Neural cell (in vitro differentiated cells): ENCODE data around the gene PKIB. TPM values are rescaled to one million over a fixed set of nuclear protein-coding genes. Genes with fewer than 3 reads are reported as not detected.
A peak's percentile ranks its signal among the peaks of the same experiment; 100 is the strongest.

Experiments used
- H2AFZ ChIP-seq: fragments of 200-600, 300-800 bp; sonication (generic), shearing (Covaris generic); 2 replicates; pipeline ENCODE4 v1.6.0; 2014; ENCODE audit warnings: low read depth, mild to moderate bottlenecking, antibody characterized with exemption, low read length, moderate library complexity
- H3F3A ChIP-seq: fragments of 200-600 bp; shearing (Covaris generic); 2 replicates; pipeline ENCODE4 v1.6.1; 2016; ENCODE audit warnings: mild to moderate bottlenecking, moderate library complexity, mixed read lengths, antibody characterized with exemption, low read length; ENCODE audit not compliant: insufficient read depth, poor library complexity, severe bottlenecking
- H3K27ac ChIP-seq: fragments of 200-600, 300-800 bp; sonication (generic), shearing (Covaris generic); 2 replicates; pipeline ENCODE4 v1.5.1; 2014; ENCODE audit warnings: mild to moderate bottlenecking, low read length, moderate library complexity
- H3K27me3 ChIP-seq: fragments of 300-800, 200-600 bp; sonication (generic), shearing (Covaris generic); 2 replicates; pipeline ENCODE4 v1.6.0; 2014; ENCODE audit warnings: mild to moderate bottlenecking, low read depth, low read length, moderate library complexity; ENCODE audit not compliant: insufficient read depth
- H3K36me3 ChIP-seq: fragments of 300-800, 200-600 bp; sonication (generic), shearing (Covaris generic); 2 replicates; pipeline ENCODE4 v1.5.1; 2014; ENCODE audit warnings: mild to moderate bottlenecking, antibody characterized with exemption, low read length, moderate library complexity; ENCODE audit not compliant: insufficient read depth
- H3K4me2 ChIP-seq: fragments of 300-800, 200-600 bp; sonication (generic), shearing (Covaris generic); 2 replicates; pipeline ENCODE4 v1.6.0; 2014; ENCODE audit warnings: mild to moderate bottlenecking, low read length
- H3K4me3 ChIP-seq: fragments of 300-800, 200-600 bp; sonication (generic), shearing (Covaris generic); 2 replicates; pipeline ENCODE4 v1.5.1; 2014; ENCODE audit warnings: mild to moderate bottlenecking, low read length, moderate library complexity
- H3K79me2 ChIP-seq: fragments of 200-600 bp; shearing (Covaris generic); replicated peaks from 2 replicates; pipeline ENCODE4 v1.6.0; 2014; ENCODE audit warnings: mild to moderate bottlenecking, low read length, moderate library complexity; ENCODE audit not compliant: insufficient read depth
- H3K9ac ChIP-seq: fragments of 300-800, 200-600 bp; sonication (generic), shearing (Covaris generic); 2 replicates; pipeline ENCODE4 v1.6.1; 2016; ENCODE audit warnings: mild to moderate bottlenecking, low read length, mixed read lengths
- H3K9me2 ChIP-seq: fragments of 200-600 bp; shearing (Covaris generic); 2 replicates; pipeline ENCODE4 v1.6.1; 2016; ENCODE audit warnings: mild to moderate bottlenecking, low read length, mixed read lengths; ENCODE audit not compliant: insufficient read depth
- H3K9me3 ChIP-seq: fragments of 200-600, 300-800 bp; sonication (generic), shearing (Covaris generic); 2 replicates; pipeline ENCODE4 v1.6.1; 2016; ENCODE audit warnings: mild to moderate bottlenecking, mixed run types, low read length, moderate library complexity, mixed read lengths
- H4K20me1 ChIP-seq: fragments of 200-600 bp; shearing (Covaris generic); 2 replicates; pipeline ENCODE4 v1.6.1; 2016; ENCODE audit warnings: mild to moderate bottlenecking, mixed run types; ENCODE audit not compliant: insufficient read depth
- EP300 ChIP-seq: fragments of 450-650 bp; conservative IDR thresholded peaks from 2 replicates; pipeline ENCODE4 v1.6.1; 2014; ENCODE audit warnings: antibody characterized with exemption, mild to moderate bottlenecking, moderate library complexity; ENCODE audit not compliant: poor library complexity, severe bottlenecking
- EZH2 ChIP-seq: fragments of 200-600, 300-800 bp; shearing (Covaris generic), sonication (generic); IDR thresholded peaks from 2 replicates; pipeline ENCODE4 v1.6.1; 2014; ENCODE audit warnings: antibody characterized with exemption, low read length, borderline replicate concordance, mild to moderate bottlenecking; ENCODE audit not compliant: insufficient read depth, poor library complexity, severe bottlenecking
- MXI1 ChIP-seq: fragments of 450-650 bp; conservative IDR thresholded peaks from 2 replicates; pipeline ENCODE4 v1.6.1; 2014; ENCODE audit warnings: antibody characterized with exemption, mild to moderate bottlenecking; ENCODE audit not compliant: poor library complexity, severe bottlenecking
- POLR2AphosphoS5 ChIP-seq: IDR thresholded peaks from 2 replicates; pipeline ENCODE4 v1.6.1; 2012
- RAD21 ChIP-seq: fragments of 450-650 bp; conservative IDR thresholded peaks from 2 replicates; pipeline ENCODE4 v1.6.1; 2014; ENCODE audit warnings: antibody characterized with exemption, mild to moderate bottlenecking, moderate library complexity
- SMC3 ChIP-seq: fragments of 450-650 bp; conservative IDR thresholded peaks from 2 replicates; pipeline ENCODE4 v1.6.1; 2014; ENCODE audit warnings: antibody characterized with exemption, mild to moderate bottlenecking, moderate library complexity; ENCODE audit not compliant: poor library complexity
- TAF1 ChIP-seq: IDR thresholded peaks from 2 replicates; pipeline ENCODE4 v1.6.1; 2012; ENCODE audit warnings: low read depth
- polyA plus RNA-seq: library from polyadenylated mRNA; depleted of rRNA; stranded (reverse); fragments of >200 nt; gene quantifications from 2 replicates; pipeline ENCODE4 v1.2.3, GENCODE V29; 2014
- TF ChIP-seq, protein P1 (sequence below): fragments of 450-650 bp; IDR thresholded peaks from 2 replicates; pipeline ENCODE4 v1.5.1; 2014; ENCODE audit warnings: antibody characterized with exemption, mild to moderate bottlenecking, moderate library complexity; ENCODE audit not compliant: poor library complexity, severe bottlenecking
- TF ChIP-seq, protein P2 (sequence below): IDR thresholded peaks from 2 replicates; pipeline ENCODE4 v1.6.1; 2012; ENCODE audit warnings: borderline replicate concordance

PKIB gene
- polyA plus RNA-seq, 1 donor from 2014 or later, result 22.8 TPM

- no peak overlapping the region for H3K4me2 ChIP-seq
- no peak overlapping the region for H3K9ac ChIP-seq
- H4K20me1 ChIP-seq, result no peaks in the 10 kb centered on the region
- H3K79me2 ChIP-seq, result no peaks in the 10 kb centered on the region
- H3K27me3 ChIP-seq, result no peaks in the 10 kb centered on the region
- no peak for TF ChIP-seq POLR2AphosphoS5
- peak; percentile 90 for TF ChIP-seq RAD21
- TF ChIP-seq, protein P1, sequence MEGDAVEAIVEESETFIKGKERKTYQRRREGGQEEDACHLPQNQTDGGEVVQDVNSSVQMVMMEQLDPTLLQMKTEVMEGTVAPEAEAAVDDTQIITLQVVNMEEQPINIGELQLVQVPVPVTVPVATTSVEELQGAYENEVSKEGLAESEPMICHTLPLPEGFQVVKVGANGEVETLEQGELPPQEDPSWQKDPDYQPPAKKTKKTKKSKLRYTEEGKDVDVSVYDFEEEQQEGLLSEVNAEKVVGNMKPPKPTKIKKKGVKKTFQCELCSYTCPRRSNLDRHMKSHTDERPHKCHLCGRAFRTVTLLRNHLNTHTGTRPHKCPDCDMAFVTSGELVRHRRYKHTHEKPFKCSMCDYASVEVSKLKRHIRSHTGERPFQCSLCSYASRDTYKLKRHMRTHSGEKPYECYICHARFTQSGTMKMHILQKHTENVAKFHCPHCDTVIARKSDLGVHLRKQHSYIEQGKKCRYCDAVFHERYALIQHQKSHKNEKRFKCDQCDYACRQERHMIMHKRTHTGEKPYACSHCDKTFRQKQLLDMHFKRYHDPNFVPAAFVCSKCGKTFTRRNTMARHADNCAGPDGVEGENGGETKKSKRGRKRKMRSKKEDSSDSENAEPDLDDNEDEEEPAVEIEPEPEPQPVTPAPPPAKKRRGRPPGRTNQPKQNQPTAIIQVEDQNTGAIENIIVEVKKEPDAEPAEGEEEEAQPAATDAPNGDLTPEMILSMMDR, result peak; percentile 88
- peak; percentile 84 for TF ChIP-seq SMC3
- no peak overlapping the region for H3K27ac ChIP-seq
- no peaks in the 10 kb centered on the region for H3K9me2 ChIP-seq
- no peaks in the 10 kb centered on the region for H3K9me3 ChIP-seq
- no peaks in the 10 kb centered on the region for H3K36me3 ChIP-seq
- no peak overlapping the region for H3K4me3 ChIP-seq
- H2AFZ ChIP-seq, result no peak overlapping the region
- no peaks in the 10 kb centered on the region for H3F3A ChIP-seq
These were observed 120.7 kb downstream of the PKIB start for GRCh38 chr6:122730775-122731386.

- Histone ChIP-seq H3K27me3 (no peaks in the 10 kb centered on the region), H3K4me3 (no peak overlapping the region), H3K9me3 (no peaks in the 10 kb centered on the region), H3K9ac (no peak overlapping the region), H3K79me2 (no peaks in the 10 kb centered on the region), H3K27ac (no peak overlapping the region), H4K20me1 (no peaks in the 10 kb centered on the region), H3K36me3 (no peaks in the 10 kb centered on the region), H2AFZ (no peak overlapping the region), H3K9me2 (no peaks in the 10 kb centered on the region), H3F3A (no peaks in the 10 kb centered on the region), H3K4me2 (no peak overlapping the region)
- TF ChIP-seq RAD21 (no peak), EP300 (no peak), POLR2AphosphoS5 (no peak), EZH2 (no peak), SMC3 (no peak), MXI1 (no peak), TAF1 (no peak)
- TF ChIP-seq, protein P2, sequence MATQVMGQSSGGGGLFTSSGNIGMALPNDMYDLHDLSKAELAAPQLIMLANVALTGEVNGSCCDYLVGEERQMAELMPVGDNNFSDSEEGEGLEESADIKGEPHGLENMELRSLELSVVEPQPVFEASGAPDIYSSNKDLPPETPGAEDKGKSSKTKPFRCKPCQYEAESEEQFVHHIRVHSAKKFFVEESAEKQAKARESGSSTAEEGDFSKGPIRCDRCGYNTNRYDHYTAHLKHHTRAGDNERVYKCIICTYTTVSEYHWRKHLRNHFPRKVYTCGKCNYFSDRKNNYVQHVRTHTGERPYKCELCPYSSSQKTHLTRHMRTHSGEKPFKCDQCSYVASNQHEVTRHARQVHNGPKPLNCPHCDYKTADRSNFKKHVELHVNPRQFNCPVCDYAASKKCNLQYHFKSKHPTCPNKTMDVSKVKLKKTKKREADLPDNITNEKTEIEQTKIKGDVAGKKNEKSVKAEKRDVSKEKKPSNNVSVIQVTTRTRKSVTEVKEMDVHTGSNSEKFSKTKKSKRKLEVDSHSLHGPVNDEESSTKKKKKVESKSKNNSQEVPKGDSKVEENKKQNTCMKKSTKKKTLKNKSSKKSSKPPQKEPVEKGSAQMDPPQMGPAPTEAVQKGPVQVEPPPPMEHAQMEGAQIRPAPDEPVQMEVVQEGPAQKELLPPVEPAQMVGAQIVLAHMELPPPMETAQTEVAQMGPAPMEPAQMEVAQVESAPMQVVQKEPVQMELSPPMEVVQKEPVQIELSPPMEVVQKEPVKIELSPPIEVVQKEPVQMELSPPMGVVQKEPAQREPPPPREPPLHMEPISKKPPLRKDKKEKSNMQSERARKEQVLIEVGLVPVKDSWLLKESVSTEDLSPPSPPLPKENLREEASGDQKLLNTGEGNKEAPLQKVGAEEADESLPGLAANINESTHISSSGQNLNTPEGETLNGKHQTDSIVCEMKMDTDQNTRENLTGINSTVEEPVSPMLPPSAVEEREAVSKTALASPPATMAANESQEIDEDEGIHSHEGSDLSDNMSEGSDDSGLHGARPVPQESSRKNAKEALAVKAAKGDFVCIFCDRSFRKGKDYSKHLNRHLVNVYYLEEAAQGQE, result no peak
- TF ChIP-seq, protein P1, result no peak
These were observed 123.1 kb downstream of the PKIB start for GRCh38 chr6:122733259-122733658.
